GM19351 (cell line): Measurements from ENCODE around the gene SDK2.

Experiments
- ATAC-seq: cut with Tn5 transposase; IDR thresholded peaks from one replicate; pipeline ENCODE4 v1.9.1; 2021; ENCODE audit warnings: mild to moderate bottlenecking, moderate library complexity; ENCODE audit not compliant: unreplicated experiment

SDK2 gene

GRCh38 chr17:73654241-73654640 is 10.0 kb upstream of the SDK2 start:
- ATAC-seq: no peak

- ATAC-seq: no peak
These were observed 9.6 kb upstream of the SDK2 start for GRCh38 chr17:73653810-73654209.

GRCh38 chr17:73652886-73653480 is 8.7 kb upstream of the SDK2 start:
- no peak for ATAC-seq

GRCh38 chr17:73650617-73651200 is 6.5 kb upstream of the SDK2 start:
- ATAC-seq: no peak

DNA sequence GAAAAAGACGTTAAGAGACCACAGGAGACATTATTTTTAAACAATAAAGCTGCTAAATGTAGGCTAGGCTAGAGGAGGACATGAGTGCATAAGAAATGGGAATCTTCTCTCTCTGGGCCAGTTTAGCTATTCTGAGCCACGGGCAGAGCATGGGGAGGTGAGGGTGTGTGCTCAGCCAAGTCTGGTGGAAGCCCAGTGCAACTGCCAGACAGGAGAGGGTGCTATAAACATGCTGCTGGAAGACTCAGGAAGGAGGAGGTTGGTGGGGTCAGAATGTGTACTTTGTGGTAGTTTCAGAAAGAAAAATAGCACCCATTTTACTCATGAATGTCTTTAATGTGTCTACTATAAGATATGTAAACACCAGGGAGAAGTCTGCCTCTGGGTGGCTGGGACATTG is 5.9 kb upstream of the SDK2 start:
- ATAC-seq: no peak

DNA sequence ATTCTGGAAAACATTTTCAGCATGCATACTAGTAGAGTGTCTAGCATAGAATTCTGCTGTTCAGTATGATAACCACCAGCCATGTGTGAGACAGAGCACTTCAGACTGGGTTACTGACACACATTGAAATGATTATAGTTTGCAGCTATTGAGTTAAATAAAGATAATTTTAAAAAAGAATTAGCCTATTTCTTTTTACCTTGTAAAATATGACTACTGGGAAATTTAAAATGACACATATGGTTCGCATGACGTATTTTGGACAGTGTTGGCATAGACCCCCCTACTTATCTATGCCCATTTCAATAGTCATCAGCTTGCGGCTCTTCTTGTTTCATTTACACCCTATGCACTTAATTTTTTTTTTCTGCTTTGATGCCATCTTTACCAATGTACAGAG is 4.7 kb upstream of the SDK2 start:
- no peak for ATAC-seq

- no peak for ATAC-seq
These were observed 4.2 kb upstream of the SDK2 start for GRCh38 chr17:73648543-73648820.

GRCh38 chr17:73647772-73648542 is 3.7 kb upstream of the SDK2 start:
- ATAC-seq: no peak

DNA sequence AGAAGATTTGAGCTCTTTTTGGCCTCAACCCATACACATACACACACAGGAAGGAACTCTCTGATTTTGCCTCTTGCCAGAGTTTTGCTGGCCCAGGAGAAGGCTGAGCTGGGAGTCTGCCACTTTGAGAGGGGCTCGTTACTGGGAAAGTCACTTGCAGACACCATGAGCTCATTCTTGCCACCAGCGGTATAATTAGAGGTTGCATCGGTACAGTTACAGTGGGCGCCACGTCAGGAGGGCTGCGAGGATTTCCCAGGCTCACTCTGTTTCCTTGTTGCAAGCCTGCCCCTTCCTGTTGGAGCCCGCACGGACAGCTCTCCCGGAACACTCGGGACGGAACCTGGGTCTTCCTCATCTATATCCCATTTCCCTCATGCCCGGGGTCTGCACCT is 3.1 kb upstream of the SDK2 start:
- ATAC-seq: no peak

GRCh38 chr17:73646409-73647300 is 2.4 kb upstream of the SDK2 start:
- ATAC-seq: no peak

DNA sequence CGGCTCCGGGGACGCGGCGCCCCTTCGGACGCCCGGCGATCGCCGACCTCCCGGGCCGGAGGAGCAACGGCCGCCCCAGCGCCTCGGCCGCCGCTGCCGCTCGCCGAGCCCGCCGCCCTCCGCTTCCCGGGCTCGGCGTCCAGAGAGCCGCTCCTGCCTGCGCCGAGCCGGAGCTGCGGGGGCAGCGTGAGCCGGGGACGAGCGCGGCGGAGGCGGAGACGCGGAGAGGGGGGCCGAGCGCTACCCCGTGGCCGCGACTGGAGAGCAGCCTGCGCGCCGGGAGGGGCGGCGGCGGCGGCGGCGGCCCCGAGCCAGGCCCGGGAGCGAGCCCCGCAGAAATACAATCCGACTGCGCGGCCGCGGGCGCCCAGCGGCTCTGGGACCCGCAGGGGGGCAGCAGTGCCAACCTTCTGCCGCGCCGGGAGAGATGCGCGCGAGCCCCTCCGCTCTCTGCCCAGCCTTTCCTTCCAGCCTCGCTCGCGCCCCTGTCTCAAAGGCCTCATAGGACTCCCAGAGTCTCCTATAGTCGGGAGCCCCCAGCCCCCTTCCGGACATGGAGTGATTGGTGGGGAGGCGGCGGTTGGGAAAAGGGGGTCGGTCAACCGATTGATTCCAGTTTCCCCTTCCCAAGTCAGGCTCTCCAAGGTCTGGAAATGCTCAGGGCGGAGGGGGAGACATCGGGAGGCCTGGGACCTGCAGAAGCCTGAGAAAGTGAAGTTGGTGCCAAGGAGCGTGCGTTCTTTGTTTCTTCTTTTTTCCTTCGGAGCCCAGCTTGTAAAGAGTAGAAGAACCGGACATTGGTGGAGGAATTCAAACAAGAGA is 1.0 kb upstream of the SDK2 start:
- no peak for ATAC-seq

GRCh38 chr17:73643852-73644144 is 447 bp downstream of the SDK2 start:
- no peak for ATAC-seq

- no peak for ATAC-seq
These were observed 1.0 kb downstream of the SDK2 start for GRCh38 chr17:73643001-73643851.

DNA sequence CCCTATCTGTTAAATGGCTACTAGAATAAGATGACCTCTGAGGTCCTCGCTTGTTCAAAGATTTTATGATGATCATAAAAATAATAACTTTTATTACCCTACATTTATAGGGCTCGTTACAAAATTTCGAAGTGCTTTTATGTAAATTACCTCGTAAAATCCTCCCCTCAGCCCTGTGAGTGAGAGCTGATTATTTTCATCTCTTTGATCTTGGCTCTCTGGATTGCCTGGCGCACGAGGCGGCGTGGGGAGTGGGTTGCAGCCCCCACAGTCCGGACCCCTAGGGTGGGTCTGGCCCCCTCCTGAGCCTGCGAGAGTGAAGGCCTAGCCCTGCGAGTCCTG is 1.6 kb downstream of the SDK2 start:
- ATAC-seq: no peak

DNA sequence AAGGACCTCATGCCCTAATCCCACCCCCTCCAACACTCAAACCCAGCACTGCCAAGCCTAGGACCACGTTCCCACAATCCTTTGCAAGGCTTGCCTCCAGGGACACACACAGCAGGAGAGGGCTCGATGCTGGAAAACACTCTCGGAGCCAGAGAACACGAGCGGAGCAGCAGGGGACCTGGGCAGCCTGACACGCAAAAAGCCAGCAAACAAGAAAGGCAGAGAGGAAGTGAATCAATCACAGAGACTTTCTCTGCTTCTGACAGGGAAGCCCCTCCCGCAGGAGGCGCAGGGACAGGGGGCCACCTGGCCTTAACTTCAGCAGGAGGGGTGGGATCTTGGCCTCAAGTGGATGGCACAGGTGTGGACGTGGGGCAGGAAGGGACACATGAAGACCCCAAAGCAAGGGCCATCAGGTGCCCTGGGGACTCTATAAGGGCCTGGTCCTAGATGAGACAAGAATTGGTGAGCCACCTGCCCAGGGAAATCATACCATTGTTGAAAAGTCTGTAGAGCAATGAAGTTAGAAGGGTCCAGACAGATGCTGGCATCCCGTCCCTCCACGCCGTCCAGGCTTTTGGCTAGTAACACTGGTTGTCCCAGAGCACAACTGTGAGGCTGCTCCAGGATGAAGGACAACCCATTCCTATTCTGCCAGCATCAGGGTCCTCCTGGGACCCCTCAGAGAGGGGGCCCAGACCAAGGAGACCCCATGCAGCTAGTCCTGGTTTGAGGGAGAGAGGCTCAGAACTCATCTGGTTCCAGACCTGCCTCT is 2.2 kb downstream of the SDK2 start:
- no peak for ATAC-seq

DNA sequence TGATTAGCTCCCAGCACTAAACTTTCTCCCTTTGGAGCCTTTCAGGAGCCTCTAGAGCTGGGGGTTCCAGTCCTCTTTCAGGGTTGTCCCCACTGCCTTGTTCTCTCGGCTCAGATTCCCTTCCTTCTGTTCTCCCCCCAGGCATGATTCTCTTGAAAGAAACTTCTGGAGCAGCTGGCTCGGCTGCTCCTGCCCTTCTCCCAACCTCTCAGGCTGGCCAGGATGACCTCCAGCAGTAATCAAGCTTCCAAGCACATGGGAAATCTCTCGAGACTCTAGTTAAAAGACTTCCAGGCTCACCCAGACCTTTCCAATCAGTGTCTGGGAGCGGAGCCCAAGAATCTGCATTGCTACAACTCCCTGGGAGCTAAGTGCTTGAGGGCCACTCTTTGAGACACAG is 3.6 kb downstream of the SDK2 start:
- no peak for ATAC-seq

DNA sequence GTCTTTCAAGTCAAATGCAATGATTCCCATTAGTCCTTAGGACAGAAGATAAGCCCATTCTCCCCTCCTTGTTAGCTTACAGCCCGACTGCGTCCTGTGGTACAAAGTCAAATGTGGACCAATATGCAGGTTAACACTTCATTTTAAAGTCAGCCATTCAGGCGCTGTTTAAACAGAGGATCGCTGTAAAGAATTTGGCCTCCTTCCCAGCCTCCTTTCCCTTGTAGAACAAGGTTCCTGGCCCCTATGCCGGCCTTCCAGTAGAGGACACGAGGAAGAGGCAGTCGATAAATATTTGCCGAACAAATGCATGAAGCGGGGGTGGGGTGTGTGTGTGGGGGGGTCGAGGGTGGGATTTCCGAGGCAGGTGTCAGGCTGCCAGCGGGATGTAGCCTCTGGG is 4.3 kb downstream of the SDK2 start:
- no peak for ATAC-seq

DNA sequence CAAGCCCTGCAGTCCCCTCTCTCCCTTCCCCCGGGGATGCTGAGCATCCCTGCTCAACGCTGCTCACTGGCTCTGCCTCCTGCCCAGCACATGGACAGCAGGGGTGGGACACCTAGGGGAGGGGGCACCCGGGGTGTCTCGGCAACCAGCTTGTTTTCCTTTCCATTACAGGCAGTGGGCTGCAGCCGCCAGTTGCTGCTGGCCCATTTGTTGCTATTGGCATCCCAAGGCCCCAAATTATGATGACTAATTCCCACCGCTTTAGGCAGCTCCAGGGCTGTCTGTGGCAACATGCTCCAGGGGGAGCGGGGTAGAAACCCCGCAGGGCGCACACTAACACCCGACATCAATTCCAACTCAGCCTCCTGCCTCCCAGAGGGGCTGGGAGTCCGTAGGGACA is 4.9 kb downstream of the SDK2 start:
- ATAC-seq: no peak

GRCh38 chr17:73638556-73638955 is 5.7 kb downstream of the SDK2 start:
- no peak for ATAC-seq

GRCh38 chr17:73637866-73638265 is 6.4 kb downstream of the SDK2 start:
- no peak for ATAC-seq
